Panc1 (cell line): ENCODE measurements around the gene LRP1B.

Experiments used
- POLR2AphosphoS5 ChIP-seq: IDR thresholded peaks from 2 replicates; pipeline ENCODE4 v1.6.1; 2012; ENCODE audit warnings: mild to moderate bottlenecking, low read depth, low read length, moderate library complexity
- SIN3A ChIP-seq: IDR thresholded peaks from 2 replicates; pipeline ENCODE4 v1.6.1; 2012; ENCODE audit warnings: low read depth, mild to moderate bottlenecking, low read length, moderate library complexity, borderline replicate concordance; ENCODE audit not compliant: insufficient read depth
- TF ChIP-seq, protein P1 (sequence below): fragments of 450-650 bp; IDR thresholded peaks from 2 replicates; pipeline ENCODE4 v1.5.1; 2017; ENCODE audit warnings: mild to moderate bottlenecking
- TF ChIP-seq, protein P2 (sequence below), 2 experiments: IDR thresholded peaks; 2 replicates each; pipeline ENCODE4 v1.6.1; 2011 to 2012; ENCODE audit warnings: low read depth in 2 of 2, control low read depth in 1 of 2, low read length in 1 of 2, mild to moderate bottlenecking in 1 of 2, moderate library complexity in 1 of 2; ENCODE audit not compliant: insufficient read depth in 1 of 2

DNA sequence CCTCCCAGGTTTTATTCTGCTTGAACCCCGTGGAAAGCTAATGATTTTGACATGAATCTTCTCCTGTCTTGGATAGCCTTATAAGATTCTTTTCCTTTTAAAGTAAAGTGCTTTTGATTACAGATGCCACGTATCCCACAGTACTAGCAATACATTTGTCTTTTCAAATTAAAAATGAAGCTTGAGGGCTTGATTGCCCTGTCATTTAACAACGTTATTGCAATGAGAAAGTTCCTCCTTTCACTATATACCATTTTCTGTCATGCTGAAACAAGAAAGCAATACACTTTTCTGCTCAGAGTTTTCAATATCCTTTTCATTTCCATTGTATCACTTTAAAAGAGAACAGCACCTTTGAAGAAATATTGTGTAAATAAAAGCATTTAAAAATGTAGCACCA, 814.7 kb downstream of the LRP1B start:
- TF ChIP-seq, protein P1, sequence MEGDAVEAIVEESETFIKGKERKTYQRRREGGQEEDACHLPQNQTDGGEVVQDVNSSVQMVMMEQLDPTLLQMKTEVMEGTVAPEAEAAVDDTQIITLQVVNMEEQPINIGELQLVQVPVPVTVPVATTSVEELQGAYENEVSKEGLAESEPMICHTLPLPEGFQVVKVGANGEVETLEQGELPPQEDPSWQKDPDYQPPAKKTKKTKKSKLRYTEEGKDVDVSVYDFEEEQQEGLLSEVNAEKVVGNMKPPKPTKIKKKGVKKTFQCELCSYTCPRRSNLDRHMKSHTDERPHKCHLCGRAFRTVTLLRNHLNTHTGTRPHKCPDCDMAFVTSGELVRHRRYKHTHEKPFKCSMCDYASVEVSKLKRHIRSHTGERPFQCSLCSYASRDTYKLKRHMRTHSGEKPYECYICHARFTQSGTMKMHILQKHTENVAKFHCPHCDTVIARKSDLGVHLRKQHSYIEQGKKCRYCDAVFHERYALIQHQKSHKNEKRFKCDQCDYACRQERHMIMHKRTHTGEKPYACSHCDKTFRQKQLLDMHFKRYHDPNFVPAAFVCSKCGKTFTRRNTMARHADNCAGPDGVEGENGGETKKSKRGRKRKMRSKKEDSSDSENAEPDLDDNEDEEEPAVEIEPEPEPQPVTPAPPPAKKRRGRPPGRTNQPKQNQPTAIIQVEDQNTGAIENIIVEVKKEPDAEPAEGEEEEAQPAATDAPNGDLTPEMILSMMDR = no peak
- TF ChIP-seq POLR2AphosphoS5 = no peak
- no peak for TF ChIP-seq SIN3A
- TF ChIP-seq, protein P2, sequence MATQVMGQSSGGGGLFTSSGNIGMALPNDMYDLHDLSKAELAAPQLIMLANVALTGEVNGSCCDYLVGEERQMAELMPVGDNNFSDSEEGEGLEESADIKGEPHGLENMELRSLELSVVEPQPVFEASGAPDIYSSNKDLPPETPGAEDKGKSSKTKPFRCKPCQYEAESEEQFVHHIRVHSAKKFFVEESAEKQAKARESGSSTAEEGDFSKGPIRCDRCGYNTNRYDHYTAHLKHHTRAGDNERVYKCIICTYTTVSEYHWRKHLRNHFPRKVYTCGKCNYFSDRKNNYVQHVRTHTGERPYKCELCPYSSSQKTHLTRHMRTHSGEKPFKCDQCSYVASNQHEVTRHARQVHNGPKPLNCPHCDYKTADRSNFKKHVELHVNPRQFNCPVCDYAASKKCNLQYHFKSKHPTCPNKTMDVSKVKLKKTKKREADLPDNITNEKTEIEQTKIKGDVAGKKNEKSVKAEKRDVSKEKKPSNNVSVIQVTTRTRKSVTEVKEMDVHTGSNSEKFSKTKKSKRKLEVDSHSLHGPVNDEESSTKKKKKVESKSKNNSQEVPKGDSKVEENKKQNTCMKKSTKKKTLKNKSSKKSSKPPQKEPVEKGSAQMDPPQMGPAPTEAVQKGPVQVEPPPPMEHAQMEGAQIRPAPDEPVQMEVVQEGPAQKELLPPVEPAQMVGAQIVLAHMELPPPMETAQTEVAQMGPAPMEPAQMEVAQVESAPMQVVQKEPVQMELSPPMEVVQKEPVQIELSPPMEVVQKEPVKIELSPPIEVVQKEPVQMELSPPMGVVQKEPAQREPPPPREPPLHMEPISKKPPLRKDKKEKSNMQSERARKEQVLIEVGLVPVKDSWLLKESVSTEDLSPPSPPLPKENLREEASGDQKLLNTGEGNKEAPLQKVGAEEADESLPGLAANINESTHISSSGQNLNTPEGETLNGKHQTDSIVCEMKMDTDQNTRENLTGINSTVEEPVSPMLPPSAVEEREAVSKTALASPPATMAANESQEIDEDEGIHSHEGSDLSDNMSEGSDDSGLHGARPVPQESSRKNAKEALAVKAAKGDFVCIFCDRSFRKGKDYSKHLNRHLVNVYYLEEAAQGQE (IDR thresholded peaks at IDR 0.05; ENCODE audit: insufficient read depth in 1 of 2, low read depth in 2 of 2, low read length in 1 of 2) = no peak
